Stimulated activated CD4-positive, alpha-beta T cell treated with anti-CD3 and anti-CD28 coated beads, Interleukin-1b, Interleukin-23, amount 100 ng/mL, for 24 hours (primary cell): ENCODE results near the gene LHPP.

Experiments
- DNase-seq, 4 experiments: peaks; one replicate each; pipeline ENCODE4 v3.0.0-alpha.2; 2020; ENCODE audit warnings: low read depth in 4 of 4, low spot score in 1 of 4

Gene LHPP

DNA sequence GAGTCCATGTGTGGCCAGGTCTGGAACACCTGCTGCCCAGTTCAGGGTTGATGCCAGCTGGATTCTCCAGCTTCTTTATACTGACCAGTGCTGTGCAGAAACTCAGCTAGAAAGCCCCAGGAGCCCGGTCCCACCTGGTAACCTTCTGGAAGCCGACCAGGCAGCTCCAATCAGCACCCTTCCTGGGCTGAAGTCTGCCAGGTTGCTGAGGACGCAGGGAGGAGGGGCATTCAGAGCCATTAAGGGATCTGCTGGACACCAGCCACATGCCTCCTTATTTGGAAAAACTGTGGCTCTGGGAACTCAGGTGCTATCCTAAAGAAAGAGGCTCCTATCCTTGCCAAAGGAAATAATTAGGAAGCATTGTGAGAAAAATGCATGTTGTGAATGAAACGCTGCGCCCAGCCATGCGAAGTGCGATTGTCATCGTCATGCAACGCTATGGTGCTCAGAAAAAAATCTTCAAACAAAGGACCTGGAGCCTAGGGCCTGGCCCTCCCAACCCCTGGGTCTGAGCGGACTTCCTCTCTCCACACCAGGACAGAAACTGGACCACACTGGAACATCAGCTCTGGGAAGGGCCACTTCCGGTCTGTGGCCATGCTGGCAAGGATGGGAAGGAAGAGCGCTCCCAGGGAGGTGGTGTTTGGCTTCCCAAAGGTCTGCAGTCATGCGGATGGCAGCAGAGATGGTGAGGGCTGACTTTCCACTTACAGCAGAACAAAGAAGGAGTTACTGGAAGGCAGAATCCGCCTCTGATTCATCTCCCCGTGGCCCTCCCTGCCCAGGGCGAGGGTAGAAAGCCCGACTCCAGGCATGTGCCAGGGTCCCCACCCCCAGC is 192.4 kb downstream of the LHPP start:
- no peak for DNase-seq

DNA sequence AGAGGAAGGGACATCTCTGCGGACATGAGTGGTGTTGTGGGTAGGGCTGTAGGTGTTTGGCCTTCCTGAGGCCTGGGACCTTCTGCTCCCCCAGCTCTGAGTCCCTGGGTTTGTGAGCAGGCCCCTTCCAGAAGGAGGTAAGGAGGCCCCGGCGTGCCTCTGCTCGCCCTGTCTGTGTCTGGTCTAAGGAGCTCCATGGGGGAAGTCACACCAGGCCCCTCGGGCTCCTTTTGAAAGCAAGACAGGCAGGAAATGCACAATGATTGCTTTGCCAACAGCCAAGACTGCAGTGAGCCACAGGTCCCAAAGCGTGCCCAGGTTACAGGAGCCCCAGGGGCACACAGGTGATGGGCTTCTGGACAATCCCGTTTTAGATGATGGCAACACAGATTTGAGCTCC is 193.1 kb downstream of the LHPP start:
- DNase-seq = no peak

DNA sequence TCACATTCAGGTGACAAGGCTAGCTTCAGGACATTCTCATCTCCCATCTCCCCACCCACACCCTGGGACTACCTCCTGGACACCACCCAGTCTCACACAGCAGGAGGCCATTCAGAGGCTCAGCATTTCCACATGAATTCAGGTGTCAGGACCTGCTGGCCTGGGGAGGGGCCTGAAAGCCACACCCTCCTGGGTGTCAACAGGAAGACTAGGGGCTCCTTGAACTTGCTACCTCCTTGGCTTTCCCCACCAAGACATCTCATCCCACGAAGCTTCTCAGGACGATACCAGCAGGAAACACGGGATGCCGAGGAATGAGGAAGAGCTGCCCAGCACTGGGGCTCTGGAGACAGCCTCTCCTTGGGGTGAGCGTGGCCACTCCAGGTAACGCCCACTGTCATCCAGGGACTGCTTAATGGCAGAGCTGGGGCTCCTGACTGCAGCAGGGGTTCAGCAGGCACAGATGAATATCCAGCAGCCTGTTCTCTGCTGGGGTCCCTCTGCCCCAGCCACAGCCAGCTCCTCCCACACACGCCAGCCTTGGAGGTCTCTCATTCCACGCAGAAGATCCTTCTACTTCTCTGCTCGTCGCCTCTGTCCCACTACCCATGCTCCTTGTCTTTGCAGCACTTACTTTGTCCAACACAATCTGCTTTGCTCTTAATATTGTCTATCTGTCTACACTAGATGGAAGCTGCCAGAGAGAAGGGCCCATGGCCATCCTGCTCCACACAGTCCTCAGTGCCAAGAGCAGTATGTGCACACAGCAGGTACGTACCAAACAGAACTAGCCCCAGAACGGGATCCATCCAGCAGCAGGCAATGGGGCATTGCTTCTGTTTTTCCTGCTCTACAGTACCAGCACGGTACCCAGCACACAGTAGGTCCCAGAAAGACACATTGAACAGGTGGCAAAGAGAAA is 193.8 kb downstream of the LHPP start:
- no peak for DNase-seq

GRCh38 chr10:124656113-124656490 is 194.5 kb downstream of the LHPP start:
- DNase-seq = no peak

DNA sequence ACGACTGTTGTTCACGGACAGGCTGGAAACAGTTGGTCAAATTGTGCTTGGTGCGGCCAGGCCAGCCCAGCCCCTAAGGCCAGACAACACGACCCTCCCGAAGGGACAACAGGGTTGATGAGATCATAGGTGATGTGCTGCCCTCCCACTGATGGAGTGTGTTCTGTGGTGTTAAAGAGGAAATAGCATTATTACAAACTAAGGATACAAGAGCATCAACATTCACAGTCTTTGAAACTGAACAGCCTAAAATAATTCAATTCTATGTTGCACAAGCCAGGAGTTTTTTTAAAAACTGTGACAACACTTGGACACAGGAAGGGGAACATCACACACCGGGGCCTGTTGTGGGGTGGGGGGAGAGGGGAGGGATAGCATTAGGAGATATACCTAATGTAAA is 194.9 kb downstream of the LHPP start:
- no peak for DNase-seq

- no peak for DNase-seq
These were observed 196.2 kb downstream of the LHPP start for GRCh38 chr10:124657806-124658205.

DNA sequence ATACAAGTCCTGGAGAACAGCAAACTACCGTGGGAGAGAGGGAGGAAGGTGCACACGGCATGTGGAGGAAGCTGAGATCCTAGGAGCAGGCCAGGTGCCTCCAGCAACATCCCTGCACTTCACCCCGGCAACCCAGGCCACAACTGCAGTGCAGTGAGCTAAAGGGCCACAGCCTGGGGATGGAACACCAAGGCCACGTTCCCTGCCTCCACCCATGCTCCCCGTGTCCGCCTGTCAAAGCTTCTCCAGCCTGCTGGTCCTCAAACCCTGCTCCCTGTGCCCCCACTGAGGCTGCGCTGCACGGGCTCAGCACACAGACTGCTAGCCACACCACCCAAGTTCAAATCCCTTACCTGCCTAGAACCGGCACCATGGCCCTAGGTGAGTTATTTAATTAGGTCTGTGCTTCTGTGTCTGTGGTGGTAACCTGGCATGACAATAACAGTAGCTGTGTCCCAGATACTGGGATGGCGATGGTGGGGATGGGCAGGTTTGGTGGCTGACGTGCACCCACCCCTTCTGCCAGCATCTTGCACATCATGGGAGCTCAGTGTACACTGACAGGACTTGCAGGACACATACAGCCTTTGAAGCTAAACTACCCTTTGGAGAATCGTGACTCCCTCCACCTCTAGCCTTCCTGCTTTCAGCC is 197.1 kb downstream of the LHPP start:
- DNase-seq = no peak

- no peak for DNase-seq
These were observed 197.8 kb downstream of the LHPP start for GRCh38 chr10:124659380-124659779.

- DNase-seq = no peak
These were observed 198.9 kb downstream of the LHPP start for GRCh38 chr10:124660404-124661125.

- DNase-seq = no peak
These were observed 200.1 kb downstream of the LHPP start for GRCh38 chr10:124661660-124662180.

DNA sequence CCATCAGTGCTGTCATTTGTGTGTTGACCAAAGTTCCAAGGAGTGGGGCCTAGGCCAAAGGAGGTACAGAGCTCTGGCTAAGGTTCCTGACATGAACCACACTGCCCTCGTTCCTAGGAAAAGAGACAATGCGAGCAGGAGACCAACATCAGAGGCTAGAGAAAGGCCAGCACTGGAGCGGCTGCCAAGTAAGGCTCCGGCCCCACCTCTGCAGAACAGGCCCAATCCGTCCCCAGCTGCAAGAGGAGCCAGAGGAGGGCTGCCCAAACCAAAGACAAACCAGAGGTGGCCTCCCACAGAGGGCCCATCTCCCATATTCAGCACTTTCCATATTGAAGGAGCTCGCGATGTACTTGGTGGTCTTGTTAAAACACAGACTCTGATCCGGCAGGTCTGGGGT is 201.6 kb downstream of the LHPP start:
- DNase-seq = no peak
